ENCODE results near the gene CHD9NB.

- TF ChIP-seq CTCF (IDR thresholded peaks at IDR 0.05) (no peak), POLR2A (IDR thresholded peaks at IDR 0.05; ENCODE audit: low read depth) (no peak), POLR2AphosphoS5 (IDR thresholded peaks at IDR 0.05) (no peak)
Observed at GRCh38 chr16:53078765-53079485, 26.2 kb upstream of the CHD9NB start.

Measured in esophagus muscularis mucosa (tissue), 3 donors.